HCT116 (cell line): ENCODE measurements around the gene TMEM156. TPM values are rescaled to one million over a fixed set of nuclear protein-coding genes. Genes with fewer than 3 reads are reported as not detected.
A peak's percentile ranks its signal among the peaks of the same experiment; 100 is the strongest.

Source experiments
- ATAC-seq: fragments of 200-7000 bp; cut with Tn5 transposase; 2 replicates; pipeline ENCODE4 v1.9.1; 2020; ENCODE audit warnings: mild to moderate bottlenecking, moderate library complexity
- Bru-seq: library from RNA; stranded (reverse); fragments of 400-500 nt; gene quantifications from one replicate; lab custom pipeline; 2021; lab: Mats Ljungman, UMichigan
- BruChase-seq, 2 experiments: library from RNA; stranded (reverse); fragments of 400-500 nt; gene quantifications; one replicate each; lab custom pipeline; 2021; lab: Mats Ljungman, UMichigan
- BruUV-seq: library from RNA; stranded (reverse); fragments of 400-500 nt; replicated peaks from 2 replicates; lab custom pipeline; 2021; lab: Mats Ljungman, UMichigan
- CTCF ChIA-PET: fragments of 300-600 bp; sonication (Branson Sonifier 250); formaldehyde crosslinking; loops from one replicate; lab custom pipeline; 2021; ENCODE audit warnings: antibody characterized with exemption; lab: Charles Lee
- POLR2A ChIA-PET: fragments of 300-600, 350-600 bp; sonication (Branson Sonifier 250); formaldehyde crosslinking; loops from one replicate; lab custom pipeline; 2021; ENCODE audit warnings: antibody characterized with exemption; lab: Charles Lee
- RAD21 ChIA-PET, 2 experiments: fragments of 300-600 bp; sonication (Branson Sonifier 250); formaldehyde crosslinking; loops; one replicate each; lab custom pipeline; 2023; ENCODE audit warnings: low total read pairs in 2 of 2; ENCODE audit not compliant: uncharacterized antibody in 2 of 2, unreplicated experiment in 2 of 2, low non-redundant PET in 1 of 2; lab: Charles Lee
- DNase-seq: peaks from one replicate; pipeline ENCODE4 v3.0.0-alpha.2; 2010; ENCODE audit warnings: low read depth, low spot score
- H2AFZ ChIP-seq: fragments of 200-600 bp; shearing (Covaris generic), sonication (generic); 2 replicates; pipeline ENCODE4 v1.6.1; 2017; ENCODE audit warnings: low read depth, mixed run types, mixed read lengths, antibody characterized with exemption, low read length; ENCODE audit not compliant: poor library complexity, severe bottlenecking
- H3K27ac ChIP-seq: 2 replicates; pipeline ENCODE4 v1.5.1; 2012; ENCODE audit warnings: low read depth, low read length
- H3K27me3 ChIP-seq: fragments of 200-600 bp; sonication (generic); 2 replicates; pipeline ENCODE4 v1.6.1; 2016; ENCODE audit warnings: mixed run types, low read length, mixed read lengths; ENCODE audit not compliant: insufficient read depth
- H3K36me3 ChIP-seq, 2 experiments: fragments of 200-500 bp in 1 of 2; fragments of 200-600 bp in 1 of 2; sonication (Bioruptor generic) in 1 of 2; sonication (generic) in 1 of 2; 2 replicates each; pipeline versions ENCODE4 v1.5.1 to v1.6.1; 2014 to 2016; ENCODE audit warnings: low read length in 2 of 2, inconsistent platforms in 1 of 2, mixed read lengths in 1 of 2, mixed run types in 1 of 2; ENCODE audit not compliant: insufficient read depth in 2 of 2, control insufficient read depth in 1 of 2
- H3K4me1 ChIP-seq, 2 experiments: fragments of 200-600 bp in 1 of 2; sonication (generic) in 1 of 2; 2 replicates each; pipeline versions ENCODE4 v1.5.1 to v1.6.1; 2012 to 2017; ENCODE audit warnings: low read length in 2 of 2, inconsistent platforms in 1 of 2, mild to moderate bottlenecking in 1 of 2, mixed read lengths in 1 of 2, mixed run types in 1 of 2, moderate library complexity in 1 of 2; ENCODE audit not compliant: insufficient read depth in 2 of 2, control insufficient read depth in 1 of 2
- H3K4me2 ChIP-seq: fragments of 200-600 bp; sonication (generic); 2 replicates; pipeline ENCODE4 v1.6.1; 2017; ENCODE audit warnings: mixed run types, low read length, mixed read lengths
- H3K4me3 ChIP-seq, 2 experiments: fragments of 200-600 bp in 1 of 2; sonication (generic) in 1 of 2; replicated peaks in 1 of 2; 2 replicates each; pipeline ENCODE4 v1.5.1; 2011 to 2016; ENCODE audit warnings: low read length in 2 of 2, control low read depth in 1 of 2, low read depth in 1 of 2, mild to moderate bottlenecking in 1 of 2, mixed read lengths in 1 of 2, mixed run types in 1 of 2
- H3K79me2 ChIP-seq: fragments of 200-600 bp; sonication (generic); 2 replicates; pipeline ENCODE4 v1.6.1; 2017; ENCODE audit warnings: mild to moderate bottlenecking, mixed run types, low read length, moderate library complexity, mixed read lengths; ENCODE audit not compliant: insufficient read depth
- H3K9ac ChIP-seq: fragments of 200-600 bp; sonication (generic); 2 replicates; pipeline ENCODE4 v1.6.1; 2016; ENCODE audit warnings: low read length, mixed read lengths
- H3K9me2 ChIP-seq: fragments of 200-600 bp; sonication (generic), shearing (Covaris generic); 2 replicates; pipeline ENCODE4 v1.6.1; 2017; ENCODE audit warnings: mixed run types, mild to moderate bottlenecking, moderate library complexity; ENCODE audit not compliant: insufficient read depth
- H3K9me3 ChIP-seq, 2 experiments: fragments of 200-500 bp in 1 of 2; fragments of 200-600 bp in 1 of 2; sonication (Bioruptor generic) in 1 of 2; sonication (generic) in 1 of 2; 2 replicates each; pipeline ENCODE4 v1.6.1; 2014 to 2017; ENCODE audit warnings: low read length in 2 of 2, mixed read lengths in 2 of 2, inconsistent platforms in 1 of 2, low read depth in 1 of 2, mild to moderate bottlenecking in 1 of 2, mixed run types in 1 of 2, moderate library complexity in 1 of 2; ENCODE audit not compliant: control insufficient read depth in 1 of 2, insufficient read depth in 1 of 2
- H4K20me1 ChIP-seq: fragments of 200-600 bp; sonication (generic), shearing (Covaris generic); 2 replicates; pipeline ENCODE4 v1.6.1; 2017; ENCODE audit warnings: mixed run types, mild to moderate bottlenecking, moderate library complexity; ENCODE audit not compliant: insufficient read depth
- ATF3 ChIP-seq: IDR thresholded peaks from 2 replicates; pipeline ENCODE4 v1.6.1; 2012
- CBX3 ChIP-seq: IDR thresholded peaks from 2 replicates; pipeline ENCODE4 v1.6.1; 2012; ENCODE audit warnings: low read depth
- CTCF ChIP-seq, 3 experiments: fragments of 200-600 bp in 1 of 3; sonication (generic) in 1 of 3; IDR thresholded peaks in 2 of 3; conservative IDR thresholded peaks in 1 of 3; 2 replicates each; pipeline ENCODE4 v1.5.1; 2012 to 2017; ENCODE audit warnings: low read depth in 2 of 3, low read length in 2 of 3, antibody characterized with exemption in 1 of 3, borderline replicate concordance in 1 of 3, control low read depth in 1 of 3, mild to moderate bottlenecking in 1 of 3, mixed read lengths in 1 of 3, mixed run types in 1 of 3, moderate library complexity in 1 of 3; ENCODE audit not compliant: insufficient read depth in 1 of 3
- ELF1 ChIP-seq: IDR thresholded peaks from 2 replicates; pipeline ENCODE4 v1.6.1; 2012; ENCODE audit warnings: low read depth, borderline replicate concordance
- EZH2 ChIP-seq: fragments of 200-600 bp; sonication (generic); IDR thresholded peaks from 2 replicates; pipeline ENCODE4 v1.6.1; 2017; ENCODE audit warnings: antibody characterized with exemption, mixed run types
- EZH2phosphoT487 ChIP-seq: fragments of 200-600 bp; IDR thresholded peaks from 2 replicates; pipeline ENCODE4 v1.6.1; 2018; ENCODE audit warnings: antibody characterized with exemption, borderline replicate concordance
- POLR2A ChIP-seq: IDR thresholded peaks from 2 replicates; pipeline ENCODE4 v1.7.0; 2011; ENCODE audit warnings: borderline replicate concordance; ENCODE audit not compliant: insufficient read depth, insufficient read length; ENCODE audit errors: extremely low read depth
- SIN3A ChIP-seq: IDR thresholded peaks from 2 replicates; pipeline ENCODE4 v1.6.1; 2012; ENCODE audit warnings: low read depth
- TCF7L2 ChIP-seq: IDR thresholded peaks from 2 replicates; pipeline ENCODE4 v1.7.0; 2011; ENCODE audit warnings: borderline replicate concordance, inconsistent platforms; ENCODE audit not compliant: insufficient read depth, insufficient read length; ENCODE audit errors: extremely low read depth
- ZNF274 ChIP-seq: fragments of 200-500 bp; sonication (Bioruptor generic); IDR thresholded peaks from 2 replicates; pipeline ENCODE4 v1.6.1; 2014; ENCODE audit warnings: mild to moderate bottlenecking, low read depth, low read length, inconsistent platforms
- intact Hi-C: fragments of 100-400 bp; cut with micrococcal nuclease; formaldehyde crosslinking; loops from 2 replicates; pipeline ENCODE4 v1.10.0; 2022
- long read RNA-seq: library from polyadenylated mRNA; unstranded; transcript quantifications from one replicate; pipeline ENCODE4 v2.0.0, GENCODE V29; 2021; ENCODE audit not compliant: unreplicated experiment
- polyA plus RNA-seq: library from polyadenylated mRNA; unstranded; fragments of >200 nt; gene quantifications from 2 replicates; pipeline ENCODE4 v1.2.1, GENCODE V29; 2012; ENCODE audit warnings: missing spikeins
- total RNA-seq: library from RNA; stranded (reverse); gene quantifications from one replicate; pipeline ENCODE4 v1.2.1, GENCODE V29; 2021; ENCODE audit not compliant: unreplicated experiment

TMEM156 gene, protein sequence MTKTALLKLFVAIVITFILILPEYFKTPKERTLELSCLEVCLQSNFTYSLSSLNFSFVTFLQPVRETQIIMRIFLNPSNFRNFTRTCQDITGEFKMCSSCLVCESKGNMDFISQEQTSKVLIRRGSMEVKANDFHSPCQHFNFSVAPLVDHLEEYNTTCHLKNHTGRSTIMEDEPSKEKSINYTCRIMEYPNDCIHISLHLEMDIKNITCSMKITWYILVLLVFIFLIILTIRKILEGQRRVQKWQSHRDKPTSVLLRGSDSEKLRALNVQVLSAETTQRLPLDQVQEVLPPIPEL
- total RNA-seq, result 0.22 TPM
- polyA plus RNA-seq, result 0.03 TPM in 1 of 2 replicates, not detected in the other
- Bru-seq, nascent RNA, result percentile 19 among the genes with signal in this experiment
- BruChase-seq, experiment 1, labeled RNA remaining after a 6-hour chase, result percentile 19 among the genes with signal in this experiment
- BruChase-seq, experiment 2, labeled RNA remaining after a 2-hour chase, result percentile 17 among the genes with signal in this experiment
- long read RNA-seq, partial matches to known transcripts, result 1 of 1 reads
- long read RNA-seq, other reads (novel, unspliced or antisense), result 0 of 1 reads

DNA sequence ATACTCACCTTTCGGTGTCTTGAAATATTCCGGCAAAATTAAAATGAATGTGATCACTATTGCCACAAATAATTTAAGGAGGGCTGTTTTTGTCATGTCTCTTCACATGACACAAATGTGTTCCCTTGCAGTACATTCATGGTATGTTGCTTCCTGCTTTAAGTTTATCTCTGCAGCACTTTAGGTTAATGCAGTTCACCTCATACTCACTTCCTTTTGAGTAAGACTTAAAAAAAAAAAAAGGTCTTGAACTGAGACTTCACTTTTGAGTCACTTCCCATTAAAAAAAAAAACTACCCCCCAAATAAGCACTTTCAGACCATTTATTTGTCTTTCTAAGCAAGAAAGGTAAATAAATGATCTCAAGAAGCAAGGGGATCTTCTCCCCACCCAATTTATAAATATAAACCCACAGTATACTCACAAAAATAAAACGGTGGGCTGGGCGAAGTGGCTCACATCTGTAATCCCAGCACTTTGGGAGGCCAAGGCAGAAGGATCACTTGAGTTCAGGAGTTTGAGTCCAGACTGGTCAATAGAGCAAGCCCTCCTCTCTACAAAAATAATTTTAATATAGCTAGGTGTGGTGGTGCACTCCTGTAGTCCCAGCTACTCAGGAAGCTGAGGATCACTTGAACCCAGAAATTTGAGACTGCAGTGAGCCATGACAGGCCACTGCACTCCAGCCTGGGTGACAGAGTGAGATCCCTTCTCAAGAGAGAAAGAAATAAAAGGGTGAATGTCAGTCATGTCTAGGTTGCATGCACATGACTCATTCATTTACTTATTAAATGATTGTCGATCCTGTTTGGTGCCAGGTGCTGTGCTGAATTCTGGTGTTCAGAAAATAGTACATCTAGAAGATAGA lies at the start of gene TMEM156:
Gene TMEM156 (minus strand): TSS at position 192 of the 868 bp plus-strand sequence. CDS start 96 bp downstream, at position 96.
- Histone ChIP-seq H3K9me3 (no peaks in the 10 kb centered on the region), H3K4me3 (no peak within 1 kb of the TSS), H3K36me3 (no peaks in the 10 kb centered on the region), H4K20me1 (no peaks in the 10 kb centered on the region), H3K4me2 (peak within 1 kb of the TSS; percentile 42), H3K27ac (no peak within 1 kb of the TSS), H3K27me3 (no peaks in the 10 kb centered on the region), H3K9ac (no peak within 1 kb of the TSS), H3K79me2 (no peaks in the 10 kb centered on the region), H2AFZ (peak within 1 kb of the TSS; percentile 67), H3K4me1 (peaks cover 0 to 13% of the 10 kb centered on the region in 2 experiments; a peak in 2 of 4 replicates), H3K9me2 (no peaks in the 10 kb centered on the region)
- ChIA-PET CTCF (interaction anchor here (1.1 kb wide), 1 partner anchor 9 kb away, joined by 3 read pairs; no protein-coding TSS in a partner anchor), RAD21 (no interaction called here), POLR2A (no interaction called here)
- BruUV-seq, result no TSS peak
- no peak for DNase-seq
- intact Hi-C loops, result no loop called here
- TF ChIP-seq CBX3 (no peak), EZH2phosphoT487 (no peak), EZH2 (no peak), TCF7L2 (no peak), ELF1 (no peak), ATF3 (no peak), SIN3A (no peak), POLR2A (no peak), ZNF274 (no peak), CTCF (IDR thresholded peaks at IDR 0.05 in 2 of 3, conservative IDR thresholded peaks at IDR 0.05 in 1 of 3; ENCODE audit: borderline replicate concordance in 1 of 3, insufficient read depth in 1 of 3, low read depth in 2 of 3, low read length in 2 of 3) (no peak)
- ATAC-seq, result no peak
